ENCODE data around the gene ARSI.

ARSI gene

GRCh38 chr5:150303660-150304386 is 1.1 kb upstream of the ARSI start:
- DNase-seq (ENCODE audit: insufficient read length, low spot score) (no peak), FAIRE-seq (no peak)
- no peak for TF ChIP-seq CTCF (IDR thresholded peaks at IDR 0.05; ENCODE audit: insufficient read depth, missing control alignments)

GRCh38 chr5:150303070-150303615 is 438 bp upstream of the ARSI start:
- no peak for DNase-seq (ENCODE audit: insufficient read length, low spot score)
- no peak for FAIRE-seq
- no peak for TF ChIP-seq CTCF (IDR thresholded peaks at IDR 0.05; ENCODE audit: insufficient read depth, missing control alignments)

- DNase-seq (ENCODE audit: insufficient read length, low spot score) = no peak
- no peak for FAIRE-seq
- no peak for TF ChIP-seq CTCF (IDR thresholded peaks at IDR 0.05; ENCODE audit: insufficient read depth, missing control alignments)
Observed at GRCh38 chr5:150301901-150302300, 804 bp downstream of the ARSI start.

GRCh38 chr5:150301170-150301505 is 1.6 kb downstream of the ARSI start:
- no peak for TF ChIP-seq CTCF (IDR thresholded peaks at IDR 0.05; ENCODE audit: insufficient read depth, missing control alignments)
- FAIRE-seq = no peak
- DNase-seq (ENCODE audit: insufficient read length, low spot score) = no peak

GRCh38 chr5:150300496-150301169 is 2.1 kb downstream of the ARSI start:
- FAIRE-seq = no peak
- no peak for DNase-seq (ENCODE audit: insufficient read length, low spot score)
- TF ChIP-seq CTCF (IDR thresholded peaks at IDR 0.05; ENCODE audit: insufficient read depth, missing control alignments) = no peak

GRCh38 chr5:150299571-150300327 is 3.0 kb downstream of the ARSI start:
- no peak for DNase-seq (ENCODE audit: insufficient read length, low spot score)
- FAIRE-seq = no peak
- TF ChIP-seq CTCF (IDR thresholded peaks at IDR 0.05; ENCODE audit: insufficient read depth, missing control alignments) = no peak

All from D721Med (cell line).